HK-2 (cell line): ENCODE data around the gene LILRB4.
"Not testable (repeated sequence)": the region's sequence is repeated elsewhere in the genome, so short reads cannot be mapped to it uniquely, and the experiment has no call there.

Experiments used
- DNase-seq: peaks from one replicate; pipeline ENCODE4 v3.0.0-alpha.2; 2018; ENCODE audit not compliant: unreplicated experiment

The LILRB4 gene

GRCh38 chr19:54662730-54663129 is at the start of gene LILRB4:
Gene LILRB4, plus strand, starts transcription at chr19:54662985. Its CDS starts 49 bp downstream, at chr19:54663034.
- DNase-seq: no peak

GRCh38 chr19:54614726-54615125 is 48.1 kb upstream of the LILRB4 start:
- DNase-seq: no peak

GRCh38 chr19:54616057-54616456 is 46.7 kb upstream of the LILRB4 start:
- no peak for DNase-seq

- DNase-seq: no peak
Measured at GRCh38 chr19:54616821-54617560, 45.8 kb upstream of the LILRB4 start.

DNA sequence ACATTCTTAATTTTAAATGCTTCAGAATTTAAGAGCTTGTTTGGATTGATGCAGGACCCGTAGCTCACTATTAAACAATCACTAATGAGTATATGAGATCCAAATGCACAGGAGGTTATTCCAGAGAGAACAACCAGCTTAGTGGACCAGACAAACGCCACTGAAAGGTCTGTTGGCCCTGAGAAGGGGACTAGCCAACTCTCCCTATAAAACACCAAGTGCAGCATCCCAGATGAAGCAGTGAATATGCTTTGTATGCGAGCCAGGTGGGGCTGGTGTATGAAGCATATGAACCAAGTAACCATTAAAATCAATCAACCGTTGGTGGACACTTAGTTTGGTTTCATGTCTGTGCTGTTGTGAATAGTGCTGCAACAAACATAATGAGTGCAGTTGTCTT is 42.3 kb upstream of the LILRB4 start:
- DNase-seq: no peak

GRCh38 chr19:54622431-54622830 is 40.4 kb upstream of the LILRB4 start:
- DNase-seq: no peak

GRCh38 chr19:54624234-54624633 is 38.6 kb upstream of the LILRB4 start:
- DNase-seq: not testable (repeated sequence)

DNA sequence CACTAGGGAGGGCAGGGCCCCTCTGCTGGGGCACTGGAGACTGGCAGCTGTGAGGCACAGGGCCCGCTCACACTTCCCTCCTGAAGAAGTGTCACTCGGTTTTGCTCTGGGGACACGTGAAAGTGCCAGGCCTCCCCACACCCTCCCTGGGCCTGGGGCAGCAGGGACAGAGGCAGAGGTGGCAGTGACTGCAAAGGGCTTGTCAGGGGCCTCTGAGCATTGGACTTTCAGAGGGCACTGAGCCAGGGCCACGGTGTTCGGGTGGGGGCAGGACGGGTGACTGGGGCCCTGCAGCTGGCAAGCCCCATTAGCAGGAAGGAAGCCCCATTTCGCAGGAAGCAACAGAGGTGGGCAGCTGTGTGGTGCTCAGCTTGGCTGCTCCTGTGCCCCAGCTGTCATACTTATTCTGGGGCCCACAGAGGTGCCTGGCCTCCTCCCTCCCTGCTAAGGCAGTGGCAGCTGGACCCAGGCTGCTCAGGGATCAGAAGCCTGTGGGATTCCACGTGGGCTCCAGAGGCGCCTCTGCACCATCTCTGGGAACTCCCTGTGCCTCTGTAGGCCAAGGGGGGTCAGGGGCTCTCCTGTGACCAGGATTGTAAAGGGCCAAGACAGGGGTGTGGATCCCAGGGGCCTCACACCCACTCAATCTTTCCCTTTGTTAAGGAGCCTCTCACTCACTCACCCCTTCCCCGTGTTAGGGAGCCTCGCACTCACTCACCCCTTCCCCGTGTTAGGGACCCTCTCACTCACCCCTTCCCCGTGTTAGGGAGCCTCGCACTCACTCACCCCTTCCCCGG is 37.7 kb upstream of the LILRB4 start:
- not testable (repeated sequence) for DNase-seq

DNA sequence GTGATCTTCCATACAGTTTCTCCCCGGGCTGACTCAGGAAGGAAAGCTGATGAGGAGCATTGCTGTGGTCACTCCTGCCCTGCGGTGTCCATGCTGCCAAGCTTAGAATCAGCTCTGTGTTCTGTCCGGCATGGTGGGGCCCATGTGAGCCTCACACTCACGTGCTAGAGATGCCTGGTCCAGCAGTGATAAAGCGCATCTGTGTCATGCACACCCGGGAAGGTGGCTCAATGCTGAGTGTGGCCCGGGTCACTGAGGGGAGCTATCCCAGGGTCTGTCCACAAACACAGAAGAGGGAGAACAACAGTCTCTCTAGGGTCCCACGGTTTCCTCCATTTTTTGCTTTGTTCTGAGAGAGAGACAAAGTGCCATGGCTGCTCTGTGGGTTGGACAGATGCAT is 36.0 kb upstream of the LILRB4 start:
- DNase-seq: no peak

DNA sequence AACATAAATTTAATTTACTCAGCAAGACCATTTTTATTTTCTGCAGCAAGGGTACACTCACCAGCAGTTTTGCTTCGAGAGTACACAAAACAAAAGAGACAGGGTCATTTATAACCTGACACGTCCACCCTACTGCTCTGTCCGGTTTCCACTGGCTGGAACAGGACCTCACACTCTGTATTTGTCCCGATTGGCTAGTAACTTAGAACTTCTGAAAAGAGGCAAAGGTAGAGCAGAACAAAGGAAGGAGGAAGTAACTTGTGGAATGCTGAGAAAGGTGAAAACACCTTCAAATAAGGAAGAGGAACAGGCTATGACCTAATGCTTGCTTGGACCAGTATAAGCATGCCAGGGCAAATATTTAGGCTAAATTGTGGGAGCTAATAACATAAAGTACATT is 34.9 kb upstream of the LILRB4 start:
- not testable (repeated sequence) for DNase-seq

- DNase-seq: not testable (repeated sequence)
Measured at GRCh38 chr19:54630262-54630661, 32.5 kb upstream of the LILRB4 start, which contains the start of gene LILRB1. Gene LILRB1, plus strand, starts transcription at chr19:54630484. Its CDS starts 590 bp downstream, at chr19:54631074.

DNA sequence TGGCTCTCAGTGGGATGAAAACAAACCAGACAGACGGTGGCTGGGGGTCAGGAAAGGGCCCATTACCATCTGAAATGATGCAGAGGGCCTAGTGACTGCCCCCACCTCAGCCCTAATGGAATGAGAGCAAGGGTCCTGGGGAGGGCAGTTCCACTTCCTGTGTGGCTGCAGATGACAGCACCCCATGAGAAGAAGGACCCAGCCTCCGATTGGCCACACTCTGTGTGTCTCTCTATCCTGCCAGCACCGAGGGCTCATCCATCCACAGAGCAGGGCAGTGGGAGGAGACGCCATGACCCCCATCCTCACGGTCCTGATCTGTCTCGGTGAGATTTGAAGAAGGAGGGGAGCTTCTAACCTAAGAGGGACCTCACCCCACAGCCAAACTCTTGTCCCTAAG is 32.0 kb upstream of the LILRB4 start:
- DNase-seq: no peak

DNA sequence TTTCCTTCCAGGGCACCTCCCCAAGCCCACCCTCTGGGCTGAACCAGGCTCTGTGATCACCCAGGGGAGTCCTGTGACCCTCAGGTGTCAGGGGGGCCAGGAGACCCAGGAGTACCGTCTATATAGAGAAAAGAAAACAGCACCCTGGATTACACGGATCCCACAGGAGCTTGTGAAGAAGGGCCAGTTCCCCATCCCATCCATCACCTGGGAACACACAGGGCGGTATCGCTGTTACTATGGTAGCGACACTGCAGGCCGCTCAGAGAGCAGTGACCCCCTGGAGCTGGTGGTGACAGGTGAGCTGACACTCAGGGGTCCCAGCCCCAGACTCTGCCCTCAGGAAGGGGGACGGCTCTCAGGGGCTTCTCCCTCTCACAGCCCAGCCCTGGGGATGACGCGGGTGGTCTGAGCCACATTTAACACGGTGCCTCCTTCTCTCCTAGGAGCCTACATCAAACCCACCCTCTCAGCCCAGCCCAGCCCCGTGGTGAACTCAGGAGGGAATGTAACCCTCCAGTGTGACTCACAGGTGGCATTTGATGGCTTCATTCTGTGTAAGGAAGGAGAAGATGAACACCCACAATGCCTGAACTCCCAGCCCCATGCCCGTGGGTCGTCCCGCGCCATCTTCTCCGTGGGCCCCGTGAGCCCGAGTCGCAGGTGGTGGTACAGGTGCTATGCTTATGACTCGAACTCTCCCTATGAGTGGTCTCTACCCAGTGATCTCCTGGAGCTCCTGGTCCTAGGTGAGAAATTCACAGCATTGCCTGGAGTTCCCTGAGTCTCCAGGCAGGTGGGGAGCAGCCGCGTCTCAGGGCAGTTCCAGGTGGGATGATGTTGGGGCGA is 31.1 kb upstream of the LILRB4 start:
- not testable (repeated sequence) for DNase-seq

DNA sequence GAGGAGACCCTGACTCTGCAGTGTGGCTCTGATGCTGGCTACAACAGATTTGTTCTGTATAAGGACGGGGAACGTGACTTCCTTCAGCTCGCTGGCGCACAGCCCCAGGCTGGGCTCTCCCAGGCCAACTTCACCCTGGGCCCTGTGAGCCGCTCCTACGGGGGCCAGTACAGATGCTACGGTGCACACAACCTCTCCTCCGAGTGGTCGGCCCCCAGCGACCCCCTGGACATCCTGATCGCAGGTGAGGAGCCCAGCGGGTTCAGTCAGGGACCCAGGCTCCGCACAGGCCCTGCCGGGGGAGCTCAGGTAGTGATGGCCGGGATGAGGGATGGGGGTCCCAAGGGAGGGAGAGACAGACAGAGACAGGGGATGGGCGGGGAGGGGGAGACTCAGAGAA is 30.3 kb upstream of the LILRB4 start:
- DNase-seq: not testable (repeated sequence)

- no peak for DNase-seq
Measured at GRCh38 chr19:54633401-54633800, 29.4 kb upstream of the LILRB4 start.

DNA sequence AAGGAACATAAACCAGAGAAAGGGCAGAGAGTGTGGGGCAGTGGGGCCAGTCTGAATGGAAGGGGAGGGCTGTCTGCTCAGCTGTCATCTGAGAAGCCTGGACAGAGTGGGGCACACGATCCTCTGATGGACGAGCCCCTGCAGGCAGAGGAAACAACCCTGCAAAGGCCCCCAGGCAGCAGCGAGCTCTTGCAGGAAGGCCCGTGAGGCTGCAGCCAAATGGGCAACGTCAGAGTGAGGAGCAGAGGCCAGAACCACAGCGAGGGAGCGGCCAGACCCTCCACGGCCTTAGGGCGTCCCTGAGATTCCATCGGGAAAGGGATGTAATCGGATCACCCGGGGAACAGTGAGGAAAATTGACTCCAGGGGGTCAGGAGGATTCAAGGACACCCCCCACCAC is 26.7 kb upstream of the LILRB4 start:
- DNase-seq: not testable (repeated sequence)

DNA sequence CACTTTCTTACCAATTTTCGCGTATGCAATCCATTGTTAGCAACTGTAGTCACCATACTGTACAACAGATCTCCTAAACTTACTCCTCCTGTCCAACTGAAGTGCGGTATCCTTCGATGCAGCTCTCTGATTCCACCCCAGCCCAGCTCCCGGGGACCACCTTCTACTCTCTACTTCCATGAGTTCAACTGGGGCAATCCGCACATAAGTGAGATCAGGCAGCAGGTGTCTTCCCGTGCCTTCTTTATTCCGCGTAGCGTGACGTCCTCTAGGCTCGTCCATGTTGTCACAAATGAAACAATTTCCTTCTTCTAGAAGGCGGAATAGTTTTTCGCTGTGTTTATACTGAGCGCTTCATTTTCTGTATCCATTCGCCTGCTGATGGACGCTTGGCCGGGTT is 24.1 kb upstream of the LILRB4 start:
- no peak for DNase-seq

DNA sequence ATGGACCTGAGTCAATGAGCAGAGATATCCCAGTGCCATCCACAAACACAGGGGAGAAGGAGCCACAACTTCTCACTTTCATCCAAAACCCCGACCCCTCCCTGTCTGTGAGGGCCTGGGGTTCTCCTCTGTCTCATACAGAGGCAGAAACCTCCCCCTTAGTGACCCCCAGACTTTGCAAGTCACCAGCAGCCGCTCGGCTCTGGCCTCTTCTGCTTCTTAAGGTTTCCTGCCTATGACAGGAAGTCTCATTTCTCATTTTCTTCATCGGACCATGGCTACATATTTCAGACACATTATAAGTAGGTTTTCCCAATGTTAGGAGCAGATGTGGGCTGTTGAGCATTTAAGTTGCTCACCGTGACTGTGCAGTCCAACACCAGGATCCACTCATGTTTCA is 19.8 kb upstream of the LILRB4 start:
- not testable (repeated sequence) for DNase-seq

- DNase-seq: not testable (repeated sequence)
Measured at GRCh38 chr19:54643583-54643982, 19.2 kb upstream of the LILRB4 start.

GRCh38 chr19:54644056-54644455 is 18.7 kb upstream of the LILRB4 start:
- DNase-seq: no peak

GRCh38 chr19:54646331-54646841 is 16.4 kb upstream of the LILRB4 start:
- no peak for DNase-seq

GRCh38 chr19:54648129-54648528 is 14.7 kb upstream of the LILRB4 start:
- DNase-seq: no peak
